B cell (primary cell): ENCODE data around the gene HAVCR2. TPM values are rescaled to one million over a fixed set of nuclear protein-coding genes. Genes with fewer than 3 reads are reported as not detected.

Experiments used
- ATAC-seq: fragments of 200-7000 bp; cut with Tn5 transposase; one replicate; pipeline ENCODE4 v1.10.0; 2021; ENCODE audit warnings: low read depth, mild to moderate bottlenecking, moderate number of reproducible peaks, moderate library complexity
- CTCF ChIA-PET: fragments of 350-600 bp; sonication (Branson Sonifier 250); formaldehyde crosslinking; loops from one replicate; lab custom pipeline; 2021; ENCODE audit warnings: antibody characterized with exemption, inconsistent platforms; lab: Charles Lee
- POLR2A ChIA-PET: fragments of 350-600 bp; sonication (Branson Sonifier 250); formaldehyde crosslinking; loops from one replicate; lab custom pipeline; 2021; ENCODE audit warnings: antibody characterized with exemption; lab: Charles Lee
- DNase-seq: peaks from one replicate; pipeline ENCODE4 v3.0.0; 2013
- H2AFZ ChIP-seq: 2 replicates; pipeline ENCODE4 v1.6.1; 2012; ENCODE audit warnings: mild to moderate bottlenecking, low read depth, low read length; ENCODE audit not compliant: insufficient read depth, poor library complexity, severe bottlenecking
- H3K27ac ChIP-seq, 2 donors: 1 replicate in 1 of 2; 2 replicates in 1 of 2; pipeline ENCODE4 v1.5.1; 2012 to 2013; ENCODE audit warnings: low read length in 2 of 2, mild to moderate bottlenecking in 2 of 2, moderate library complexity in 1 of 2
- H3K27me3 ChIP-seq, 4 experiments: fragments of 200-600 bp in 1 of 4; sonication (generic) in 1 of 4; replicated peaks in 1 of 4; 1 replicate in 2 of 4; 2 replicates in 2 of 4; pipeline versions ENCODE4 v1.6.1 to v1.7.0; 2013 to 2016; ENCODE audit warnings: low read length in 3 of 4, mild to moderate bottlenecking in 2 of 4, mixed read lengths in 1 of 4, moderate library complexity in 1 of 4; ENCODE audit not compliant: insufficient read depth in 4 of 4, control insufficient read depth in 3 of 4; ENCODE audit errors: control extremely low read depth in 1 of 4
- H3K36me3 ChIP-seq, 2 experiments: replicated peaks in 1 of 2; 1 replicate in 1 of 2; 2 replicates in 1 of 2; pipeline versions ENCODE4 v1.6.1 to v1.7.1; 2013; ENCODE audit warnings: low read length in 1 of 2; ENCODE audit not compliant: insufficient read depth in 2 of 2, control insufficient read depth in 1 of 2; ENCODE audit errors: control extremely low read depth in 1 of 2, extremely low read depth in 1 of 2
- H3K4me1 ChIP-seq, 2 donors: fragments of 200-600 bp in 1 of 2; sonication (generic) in 1 of 2; 1 replicate in 1 of 2; 2 replicates in 1 of 2; pipeline versions ENCODE4 v1.5.1 to v1.6.1; 2013 to 2017; ENCODE audit warnings: low read length in 2 of 2; ENCODE audit not compliant: control insufficient read depth in 2 of 2, insufficient read depth in 2 of 2
- H3K4me2 ChIP-seq: replicated peaks from 2 replicates; pipeline ENCODE3; 2012; ENCODE audit warnings: mild to moderate bottlenecking, low read depth, low read length; ENCODE audit not compliant: poor library complexity, severe bottlenecking
- H3K4me3 ChIP-seq, 5 experiments: fragments of 200-600 bp in 1 of 5; sonication (generic) in 1 of 5; 1 replicate in 3 of 5; 2 replicates in 2 of 5; pipeline versions ENCODE4 v1.5.1 to v1.7.0; 2011 to 2016; ENCODE audit warnings: low read length in 4 of 5, mild to moderate bottlenecking in 4 of 5, low read depth in 2 of 5, control low read depth in 1 of 5, moderate library complexity in 1 of 5; ENCODE audit not compliant: insufficient read depth in 1 of 5; ENCODE audit errors: control extremely low read depth in 1 of 5, extremely low read depth in 1 of 5
- H3K79me2 ChIP-seq: fragments of 200-600 bp; sonication (generic); one replicate; pipeline ENCODE4 v1.6.0; 2016; ENCODE audit warnings: low read length; ENCODE audit not compliant: control insufficient read depth, insufficient read depth
- H3K9ac ChIP-seq: fragments of 200-600 bp; sonication (generic); 2 replicates; pipeline ENCODE4 v1.6.1; 2017; ENCODE audit warnings: mild to moderate bottlenecking, low read length, moderate library complexity
- H3K9me3 ChIP-seq, 3 donors: one replicate each; pipeline versions ENCODE4 v1.6.1 to v1.7.1; 2013; ENCODE audit warnings: low read length in 2 of 3; ENCODE audit not compliant: control insufficient read depth in 2 of 3, insufficient read depth in 1 of 3; ENCODE audit errors: control extremely low read depth in 1 of 3
- H4K20me1 ChIP-seq: 2 replicates; pipeline ENCODE4 v1.6.0; 2012; ENCODE audit warnings: mild to moderate bottlenecking, low read length; ENCODE audit not compliant: insufficient read depth, control insufficient read depth, poor library complexity, severe bottlenecking
- H3K27ac Mint-ChIP-seq: one replicate; pipeline ENCODE4 v1.8.0; 2021; ENCODE audit warnings: mixed read lengths
- H3K27me3 Mint-ChIP-seq: one replicate; pipeline ENCODE4 v1.8.0; 2021; ENCODE audit warnings: mixed read lengths
- H3K4me1 Mint-ChIP-seq: one replicate; pipeline ENCODE4 v1.8.0; 2021; ENCODE audit warnings: mixed read lengths
- H3K4me3 Mint-ChIP-seq: one replicate; pipeline ENCODE4 v1.8.0; 2021; ENCODE audit warnings: mixed read lengths
- H3K9me3 Mint-ChIP-seq: one replicate; pipeline ENCODE4 v1.8.0; 2022; ENCODE audit warnings: mixed read lengths; ENCODE audit not compliant: insufficient read depth
- EZH2 ChIP-seq: IDR thresholded peaks from 2 replicates; pipeline ENCODE4 v1.6.1; 2012; ENCODE audit warnings: borderline replicate concordance, low read depth, mild to moderate bottlenecking, moderate library complexity, low read length; ENCODE audit not compliant: insufficient read depth, poor library complexity, severe bottlenecking
- WGBS: methylation state at CpG from one replicate; pipeline ENCODE4 v1.1.5; 2013; ENCODE audit warnings: missing lambda C conversion rate; ENCODE audit not compliant: insufficient coverage; 5-methylcytosine and 5-hydroxymethylcytosine counted together
- intact Hi-C: fragments of 100-400 bp; cut with micrococcal nuclease; formaldehyde crosslinking; loops from one replicate; pipeline ENCODE4 v1.10.0; 2022
- polyA plus RNA-seq: library from polyadenylated mRNA; depleted of rRNA; stranded (reverse); fragments of >200 nt; gene quantifications from 2 replicates; pipeline ENCODE4 v1.2.3, GENCODE V29; 2012
- total RNA-seq, 2 donors: library from RNA; stranded (reverse); fragments of 120-200 nt in 1 of 2; gene quantifications; 1 replicate in 1 of 2; 2 replicates in 1 of 2; pipeline versions ENCODE4 v1.2.3 to v1.2.4, GENCODE V29; 2013 to 2022
- TF ChIP-seq, protein P1 (sequence below): fragments of 200-600 bp; IDR thresholded peaks from one replicate; pipeline ENCODE4 v1.8.0; 2022; ENCODE audit warnings: antibody characterized with exemption, mild to moderate bottlenecking

Gene HAVCR2
- total and polyA plus RNA-seq, 2 donors (not counting 1 experiment from before 2014, with no cell fraction given): 0.64 to 2.3 TPM

DNA sequence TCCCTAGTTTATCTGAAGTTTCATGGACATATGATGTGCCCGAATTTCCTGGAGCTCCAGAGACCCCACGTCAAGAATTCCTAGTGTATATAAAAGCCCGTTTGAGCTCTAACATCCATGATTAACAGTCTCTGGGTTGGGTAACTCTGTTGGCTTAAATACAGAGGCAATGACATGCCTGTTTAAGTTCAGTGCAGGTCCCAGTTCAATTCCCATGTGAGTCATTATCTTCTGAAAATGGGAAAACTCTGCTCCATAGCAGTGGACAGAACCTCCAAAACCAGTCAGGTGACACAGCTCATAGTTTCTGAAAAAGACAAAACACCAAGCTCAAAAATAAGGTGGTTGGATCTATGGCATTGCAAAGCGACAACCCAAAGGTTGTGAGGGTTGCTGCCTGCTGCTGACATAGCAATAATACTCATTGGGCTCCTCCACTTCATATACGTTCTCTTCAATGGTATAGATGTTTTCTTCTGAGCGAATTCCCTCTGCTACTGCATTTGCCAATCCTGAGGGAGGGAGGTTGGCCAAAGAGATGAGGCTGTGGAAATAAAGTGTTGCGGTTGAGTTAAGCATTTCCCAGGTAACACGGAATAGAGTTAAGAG is 22.0 kb downstream of the HAVCR2 start:
- no peak for TF ChIP-seq EZH2
- TF ChIP-seq, protein P1, sequence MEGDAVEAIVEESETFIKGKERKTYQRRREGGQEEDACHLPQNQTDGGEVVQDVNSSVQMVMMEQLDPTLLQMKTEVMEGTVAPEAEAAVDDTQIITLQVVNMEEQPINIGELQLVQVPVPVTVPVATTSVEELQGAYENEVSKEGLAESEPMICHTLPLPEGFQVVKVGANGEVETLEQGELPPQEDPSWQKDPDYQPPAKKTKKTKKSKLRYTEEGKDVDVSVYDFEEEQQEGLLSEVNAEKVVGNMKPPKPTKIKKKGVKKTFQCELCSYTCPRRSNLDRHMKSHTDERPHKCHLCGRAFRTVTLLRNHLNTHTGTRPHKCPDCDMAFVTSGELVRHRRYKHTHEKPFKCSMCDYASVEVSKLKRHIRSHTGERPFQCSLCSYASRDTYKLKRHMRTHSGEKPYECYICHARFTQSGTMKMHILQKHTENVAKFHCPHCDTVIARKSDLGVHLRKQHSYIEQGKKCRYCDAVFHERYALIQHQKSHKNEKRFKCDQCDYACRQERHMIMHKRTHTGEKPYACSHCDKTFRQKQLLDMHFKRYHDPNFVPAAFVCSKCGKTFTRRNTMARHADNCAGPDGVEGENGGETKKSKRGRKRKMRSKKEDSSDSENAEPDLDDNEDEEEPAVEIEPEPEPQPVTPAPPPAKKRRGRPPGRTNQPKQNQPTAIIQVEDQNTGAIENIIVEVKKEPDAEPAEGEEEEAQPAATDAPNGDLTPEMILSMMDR: no peak
- no peaks in the 10 kb centered on the region for H3K4me1 Mint-ChIP-seq
- peaks cover 0 to 3% of the 10 kb centered on the region in 2 experiments for H3K36me3 ChIP-seq

DNA sequence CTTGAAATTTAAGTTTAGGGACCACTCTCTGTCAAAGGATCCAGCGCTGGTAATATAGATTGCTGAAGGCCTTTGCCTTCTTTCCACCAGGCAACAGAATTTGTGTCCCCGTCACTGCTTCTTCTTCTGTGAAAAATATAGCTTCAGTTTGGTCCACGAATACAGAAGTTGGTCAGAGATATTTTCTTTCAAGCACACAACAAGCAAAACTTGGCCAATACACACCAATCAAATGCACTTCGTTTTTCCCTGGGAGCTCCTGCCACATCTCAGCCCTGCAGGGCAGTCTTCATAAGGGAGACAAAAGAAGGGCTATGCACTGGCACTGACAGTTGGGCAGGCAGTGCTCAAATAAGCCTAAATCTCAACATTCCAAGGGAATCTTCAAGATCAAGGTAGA is 22.9 kb downstream of the HAVCR2 start:
- intact Hi-C loops: no loop called here
- ATAC-seq (no peak), DNase-seq (no peak)
- Histone ChIP-seq H3K27ac (no peak overlapping the region), H3K9ac (no peak overlapping the region), H3K79me2 (no peaks in the 10 kb centered on the region), H3K27me3 (no peaks in the 10 kb centered on the region), H3K36me3 (peaks cover 0 to 3% of the 10 kb centered on the region in 2 experiments), H4K20me1 (no peaks in the 10 kb centered on the region), H3K4me1 (no peaks in the 10 kb centered on the region), H3K4me2 (no peak overlapping the region), H2AFZ (no peak overlapping the region), H3K9me3 (no peaks in the 10 kb centered on the region), H3K4me3 (no peak overlapping the region)
- Mint-ChIP-seq H3K4me1 (no peaks in the 10 kb centered on the region), H3K4me3 (no peak overlapping the region), H3K9me3 (no peaks in the 10 kb centered on the region), H3K27ac (no peak overlapping the region), H3K27me3 (no peaks in the 10 kb centered on the region)
- 100% methylated on average over 1 of the region's 4 CpGs for WGBS
- CTCF ChIA-PET: no interaction called here
- POLR2A ChIA-PET: no interaction called here
- TF ChIP-seq, protein P1: no peak
- no peak for TF ChIP-seq EZH2

More for the DNA sequence above, 22.0 kb downstream of the HAVCR2 start:
- Histone ChIP-seq H3K9ac (no peak overlapping the region), H3K4me2 (no peak overlapping the region), H3K79me2 (no peaks in the 10 kb centered on the region), H3K27me3 (no peaks in the 10 kb centered on the region), H3K4me1 (no peaks in the 10 kb centered on the region), H3K27ac (no peak overlapping the region), H3K4me3 (no peak overlapping the region), H3K9me3 (no peaks in the 10 kb centered on the region), H4K20me1 (no peaks in the 10 kb centered on the region), H2AFZ (no peak overlapping the region)
- intact Hi-C loops: no loop called here
- ChIA-PET POLR2A (no interaction called here), CTCF (no interaction called here)
- ATAC-seq (no peak), DNase-seq (no peak)
- 82% methylated on average over 3 of the region's 8 CpGs for WGBS
- Mint-ChIP-seq H3K4me3 (no peak overlapping the region), H3K9me3 (no peaks in the 10 kb centered on the region), H3K27me3 (no peaks in the 10 kb centered on the region), H3K27ac (no peak overlapping the region)
